NT2/D1 (cell line): ENCODE results near the gene CTNNA2.

Experiments
- SUZ12 ChIP-seq: IDR thresholded peaks from 2 replicates; pipeline ENCODE4 v1.6.1; 2011; ENCODE audit not compliant: insufficient read length, insufficient read depth; ENCODE audit errors: extremely low read depth
- YY1 ChIP-seq: IDR thresholded peaks from 2 replicates; pipeline ENCODE4 v1.6.1; 2011; ENCODE audit not compliant: insufficient read length, insufficient read depth
- ZNF274 ChIP-seq: IDR thresholded peaks from 2 replicates; pipeline ENCODE4 v1.6.1; 2011; ENCODE audit warnings: mild to moderate bottlenecking, low read depth, low read length

- no peak for TF ChIP-seq YY1
- TF ChIP-seq SUZ12 = no peak
- TF ChIP-seq ZNF274 = no peak
These were observed 203.4 kb downstream of the CTNNA2 start for GRCh38 chr2:79716266-79716665.
